Measurements from ENCODE around the gene SCAF4.

GRCh38 chr21:31755027-31755426 is 23.1 kb upstream of the SCAF4 start:
- TF ChIP-seq CTCF (IDR thresholded peaks at IDR 0.05) = no peak
- TF ChIP-seq POLR2A (IDR thresholded peaks at IDR 0.05) = no peak

Data from adrenal gland (tissue), 5 donors.